ENCODE measurements around the gene HBG2. TPM values are rescaled to one million over a fixed set of nuclear protein-coding genes. Genes with fewer than 3 reads are reported as not detected.

HBG2 gene
- total and polyA plus RNA-seq, 9 of the 15 experiments (the other 6 are each of a cell fraction or from before 2014, with no cell fraction given), result 1,626 to 58,619 (median 10,515) TPM

GRCh38 chr11:5280582-5281102 lies 26.1 kb upstream of the HBG2 start (continued):
- TF ChIP-seq RHOXF2B (CRISPR knock-in tag; conservative IDR thresholded peaks at IDR 0.05) (no peak), ZNF707 (CRISPR knock-in tag; conservative IDR thresholded peaks at IDR 0.05) (0 out of 2 replicates have a peak, but pooled peaks have one; percentile 21), ZBTB33 (CRISPR knock-in tag; IDR thresholded peaks at IDR 0.05) (peak; percentile 49; the same call in 1 of the 2 replicates), NFIX (CRISPR knock-in tag; IDR thresholded peaks at IDR 0.05; ENCODE audit: low read depth) (no peak), CEBPB (tag; IDR thresholded peaks at IDR 0.05) (peak; percentile 53; the same call in 1 of the 2 replicates), MXI1 (IDR thresholded peaks at IDR 0.05; ENCODE audit: low read depth, low read length) (peak; percentile 79; the same call in 1 of the 2 replicates), TCFL5 (CRISPR knock-in tag; conservative IDR thresholded peaks at IDR 0.05) (peak; percentile 80; the same call in 1 of the 2 replicates), STAT5B (CRISPR knock-in tag; IDR thresholded peaks at IDR 0.05) (no peak), POU5F1 (IDR thresholded peaks at IDR 0.05; ENCODE audit: borderline replicate concordance, low read depth, low read length, partially characterized antibody) (no peak), SAP30 (IDR thresholded peaks at IDR 0.05; ENCODE audit: borderline replicate concordance, insufficient read depth, low read depth, low read length, poor library complexity, severe bottlenecking) (no peak), KLF6 (CRISPR knock-in tag; IDR thresholded peaks at IDR 0.05; ENCODE audit: borderline replicate concordance) (peak; percentile 89; the same call in 1 of the 2 replicates), HMBOX1 (IDR thresholded peaks at IDR 0.05) (peak; percentile 70), SETDB1 (IDR thresholded peaks at IDR 0.05; ENCODE audit: low read length) (peak; percentile 84), USF1 (CRISPR knock-in tag; IDR thresholded peaks at IDR 0.05) (peak; percentile 69), TEAD2 (tag; IDR thresholded peaks at IDR 0.05) (0 out of 2 replicates have a peak, but pooled peaks have one; percentile 39), RBM15 (IDR thresholded peaks at IDR 0.05; ENCODE audit: insufficient read depth, low read length) (no peak), SLC30A9 (CRISPR knock-in tag; IDR thresholded peaks at IDR 0.05) (no peak)
